Calu3 (cell line): ENCODE data around the gene PUM1. TPM values are rescaled to one million over a fixed set of nuclear protein-coding genes. Genes with fewer than 3 reads are reported as not detected.

Experiments
- BruUV-seq: library from RNA; stranded (reverse); fragments of 400-500 nt; replicated peaks from 2 replicates; lab custom pipeline; 2021; lab: Mats Ljungman, UMichigan
- CTCF ChIA-PET: fragments of 300-600 bp; sonication (Branson Sonifier 250); formaldehyde crosslinking; loops from one replicate; lab custom pipeline; 2022; ENCODE audit warnings: antibody characterized with exemption; lab: Charles Lee
- DNase-seq: peaks from one replicate; pipeline ENCODE4 v3.0.0; 2022
- H3K27ac Mint-ChIP-seq: one replicate; pipeline ENCODE4 v1.8.0; 2022; ENCODE audit warnings: mixed read lengths; ENCODE audit not compliant: unreplicated experiment
- H3K27me3 Mint-ChIP-seq: one replicate; pipeline ENCODE4 v1.8.0; 2022; ENCODE audit warnings: mixed read lengths; ENCODE audit not compliant: unreplicated experiment
- H3K36me3 Mint-ChIP-seq: one replicate; pipeline ENCODE4 v1.8.0; 2022; ENCODE audit warnings: mild to moderate bottlenecking, moderate library complexity, mixed read lengths; ENCODE audit not compliant: insufficient read depth, unreplicated experiment
- H3K4me1 Mint-ChIP-seq: one replicate; pipeline ENCODE4 v1.8.0; 2022; ENCODE audit warnings: mild to moderate bottlenecking, low read depth, mixed read lengths; ENCODE audit not compliant: unreplicated experiment
- H3K4me3 Mint-ChIP-seq: one replicate; pipeline ENCODE4 v1.8.0; 2022; ENCODE audit warnings: mild to moderate bottlenecking, low read depth, moderate library complexity, mixed read lengths; ENCODE audit not compliant: unreplicated experiment
- H3K9me3 Mint-ChIP-seq: one replicate; pipeline ENCODE4 v1.8.0; 2022; ENCODE audit warnings: low read depth, mixed read lengths; ENCODE audit not compliant: unreplicated experiment
- CTCF ChIP-seq: fragments of 200-600 bp; IDR thresholded peaks from one replicate; pipeline ENCODE4 v1.8.0; 2022; ENCODE audit warnings: antibody characterized with exemption; ENCODE audit not compliant: unreplicated experiment
- intact Hi-C: fragments of 100-400 bp; cut with micrococcal nuclease; formaldehyde crosslinking; loops from one replicate; pipeline ENCODE4 v1.10.0; 2022; ENCODE audit not compliant: unreplicated experiment
- total RNA-seq: library from RNA; stranded (reverse); gene quantifications from 2 replicates; pipeline ENCODE4 v1.2.3, GENCODE V29; 2022

PUM1 gene
- total RNA-seq, 1 experiment from 2014 or later = 163 TPM

GRCh38 chr1:30888391-30888790 lies 177.1 kb downstream of the PUM1 start:
- Mint-ChIP-seq H3K4me1 (peaks cover 11% of the 10 kb centered on the region), H3K27me3 (no peaks in the 10 kb centered on the region), H3K9me3 (no peaks in the 10 kb centered on the region), H3K27ac (no peak overlapping the region), H3K4me3 (no peak overlapping the region), H3K36me3 (peaks cover 5% of the 10 kb centered on the region)
- intact Hi-C loops = no loop called here
- BruUV-seq = no TSS peak
- TF ChIP-seq CTCF = no peak
- CTCF ChIA-PET = no interaction called here
- no peak for DNase-seq

- Mint-ChIP-seq H3K9me3 (no peaks in the 10 kb centered on the region), H3K27me3 (no peaks in the 10 kb centered on the region), H3K27ac (peak overlapping the region; percentile 56), H3K4me1 (peaks cover 11% of the 10 kb centered on the region), H3K36me3 (peaks cover 5% of the 10 kb centered on the region), H3K4me3 (no peak overlapping the region)
- intact Hi-C loops = no loop called here
- CTCF ChIA-PET = no interaction called here
- DNase-seq = no peak
- no peak for TF ChIP-seq CTCF
- no TSS peak for BruUV-seq
Measured at GRCh38 chr1:30887485-30888315, 177.8 kb downstream of the PUM1 start.

- no peak for TF ChIP-seq CTCF
- peaks cover 5% of the 10 kb centered on the region for H3K36me3 Mint-ChIP-seq
- BruUV-seq = no TSS peak
- H3K27ac Mint-ChIP-seq = peak overlapping the region; percentile 56
- intact Hi-C loops = no loop called here
- H3K9me3 Mint-ChIP-seq = no peaks in the 10 kb centered on the region
- H3K4me1 Mint-ChIP-seq = peaks cover 11% of the 10 kb centered on the region
- CTCF ChIA-PET = no interaction called here
- no peak overlapping the region for H3K4me3 Mint-ChIP-seq
- DNase-seq = peak; percentile 50
- H3K27me3 Mint-ChIP-seq = no peaks in the 10 kb centered on the region
Measured at GRCh38 chr1:30886710-30887428, 178.6 kb downstream of the PUM1 start.

GRCh38 chr1:30885570-30886522 lies 179.7 kb downstream of the PUM1 start:
- Mint-ChIP-seq H3K4me1 (peaks cover 11% of the 10 kb centered on the region), H3K36me3 (peaks cover 5% of the 10 kb centered on the region), H3K4me3 (no peak overlapping the region), H3K27me3 (no peaks in the 10 kb centered on the region), H3K9me3 (no peaks in the 10 kb centered on the region), H3K27ac (no peak overlapping the region)
- DNase-seq = no peak
- no peak for TF ChIP-seq CTCF
- CTCF ChIA-PET = no interaction called here
- intact Hi-C loops = no loop called here
- no TSS peak for BruUV-seq
